Adipocyte (in vitro differentiated cells): ENCODE data around the gene CRYGA.
"Not testable (repeated sequence)": the region's sequence is repeated elsewhere in the genome, so short reads cannot be mapped to it uniquely, and the experiment has no call there.

ENCODE experiments used
- DNase-seq: peaks from one replicate; pipeline ENCODE4 v3.0.0-alpha.2; 2015; ENCODE audit warnings: low read depth
- H3K27me3 ChIP-seq: replicated peaks from 2 replicates; pipeline ENCODE4 v1.7.0; 2013; ENCODE audit warnings: mild to moderate bottlenecking, low read length, moderate library complexity; ENCODE audit not compliant: control insufficient read depth, insufficient read depth
- H3K36me3 ChIP-seq: 2 replicates; pipeline ENCODE4 v1.7.0; 2013; ENCODE audit warnings: low read length, mild to moderate bottlenecking, moderate library complexity; ENCODE audit not compliant: control insufficient read depth, insufficient read depth, severe bottlenecking
- H3K4me1 ChIP-seq: 2 replicates; pipeline ENCODE4 v1.7.0; 2013; ENCODE audit warnings: mild to moderate bottlenecking, low read length, moderate library complexity; ENCODE audit not compliant: control insufficient read depth, insufficient read depth
- H3K4me3 ChIP-seq: 2 replicates; pipeline ENCODE4 v1.7.0; 2013; ENCODE audit warnings: mild to moderate bottlenecking, low read length, moderate library complexity
- H3K9ac ChIP-seq: 2 replicates; pipeline ENCODE4 v1.7.0; 2013; ENCODE audit warnings: mild to moderate bottlenecking, low read length, moderate library complexity
- H3K9me3 ChIP-seq: 2 replicates; pipeline ENCODE4 v1.7.0; 2013; ENCODE audit warnings: mild to moderate bottlenecking, low read length, moderate library complexity; ENCODE audit not compliant: control insufficient read depth

Gene CRYGA

DNA sequence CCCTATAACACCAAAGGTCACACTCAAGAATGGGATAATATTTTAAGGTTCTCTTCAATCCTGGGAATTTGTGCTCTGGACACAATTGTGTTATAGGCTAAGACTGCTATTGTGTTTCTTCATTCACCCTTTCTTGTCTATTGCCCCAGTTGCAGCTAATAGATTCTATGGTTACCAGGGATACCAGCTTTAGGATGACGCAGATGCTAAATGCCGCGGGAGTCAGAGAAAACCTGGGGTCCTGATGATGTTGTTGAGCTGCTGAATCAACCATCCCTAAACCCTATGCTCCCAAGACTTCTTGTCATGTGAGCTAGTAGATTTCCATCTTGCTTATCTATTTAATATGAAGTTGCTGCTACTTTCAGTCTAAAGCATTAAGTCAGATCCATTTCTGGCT is 44.5 kb downstream of the CRYGA start:
- Histone ChIP-seq H3K9me3 (no peaks in the 10 kb centered on the region), H3K4me3 (no peak overlapping the region), H3K27me3 (peaks cover 18% of the 10 kb centered on the region), H3K36me3 (no peaks in the 10 kb centered on the region), H3K4me1 (no peaks in the 10 kb centered on the region), H3K9ac (no peak overlapping the region)
- DNase-seq: no peak

DNA sequence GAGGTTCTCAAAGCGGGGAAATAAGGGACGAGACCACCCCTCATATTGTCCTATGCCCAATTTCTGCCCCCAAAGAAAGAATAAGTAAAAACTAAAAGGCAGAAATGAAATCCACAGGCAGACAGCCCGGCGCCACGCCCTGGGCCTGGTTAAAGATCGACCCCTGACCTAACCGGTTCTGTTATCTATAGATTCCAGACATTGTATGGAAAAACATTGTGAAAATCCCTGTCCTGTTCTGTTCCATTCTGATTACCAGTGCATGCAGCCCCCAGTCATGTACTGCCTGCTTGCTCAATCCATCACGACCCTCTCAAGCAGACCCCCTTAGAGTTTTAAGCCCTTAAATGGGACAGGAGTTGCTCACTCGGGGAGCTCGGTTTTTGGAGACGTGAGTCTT is 46.0 kb downstream of the CRYGA start:
- H3K4me3 ChIP-seq, DNase-seq, H3K9ac ChIP-seq, H3K4me1 ChIP-seq, H3K36me3 ChIP-seq, H3K9me3 ChIP-seq: not testable (repeated sequence)
- peaks cover 26% of the 10 kb centered on the region for H3K27me3 ChIP-seq

DNA sequence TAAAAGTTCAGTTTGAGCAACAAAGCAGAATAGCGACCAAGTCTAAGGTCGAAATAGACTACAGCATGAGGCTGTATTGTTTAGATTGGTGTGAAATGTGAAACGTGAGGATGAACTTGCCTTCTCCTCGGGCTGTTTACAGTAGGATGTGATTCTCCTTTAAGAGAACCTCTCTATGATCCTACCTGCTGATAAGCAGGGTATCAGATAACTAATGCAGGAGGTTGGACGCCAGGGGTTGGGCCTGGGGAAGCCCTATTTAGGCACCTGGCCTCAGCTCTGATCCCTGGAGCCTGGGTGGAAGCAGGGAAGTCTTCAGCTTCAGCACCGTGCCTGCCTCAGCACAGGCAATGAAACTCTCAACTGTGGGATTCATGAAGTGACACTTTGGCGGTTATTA is 50.4 kb downstream of the CRYGA start:
- Histone ChIP-seq H3K4me3 (no peak overlapping the region), H3K36me3 (no peaks in the 10 kb centered on the region), H3K9ac (no peak overlapping the region), H3K4me1 (no peaks in the 10 kb centered on the region), H3K27me3 (peaks cover 29% of the 10 kb centered on the region), H3K9me3 (no peaks in the 10 kb centered on the region)
- no peak for DNase-seq

DNA sequence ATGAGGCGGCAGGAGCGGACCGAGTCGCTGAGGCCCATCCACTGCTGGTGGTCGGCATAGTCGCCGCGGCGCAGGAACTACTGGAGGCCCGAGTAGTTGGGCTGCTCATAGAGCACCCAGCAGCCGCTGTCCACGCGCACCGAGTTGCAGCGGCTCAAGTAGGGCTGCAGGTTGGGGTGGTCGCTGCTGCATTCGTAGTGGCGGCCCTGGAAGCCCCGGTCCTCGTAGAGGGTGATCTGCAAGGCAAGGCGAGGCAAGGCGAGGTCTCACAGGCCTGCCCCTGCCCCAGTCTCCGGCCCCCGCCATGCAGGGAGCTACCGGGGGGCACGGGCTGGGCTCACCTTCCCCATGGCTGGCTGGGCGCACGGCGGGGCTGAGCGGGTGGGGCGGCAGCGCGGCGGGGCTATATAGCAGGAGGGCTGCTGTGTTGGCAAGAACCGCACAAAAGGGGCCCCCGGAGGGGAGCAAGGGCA is 51.1 kb downstream of the CRYGA start:
- not testable (repeated sequence) for H3K4me3 ChIP-seq, H3K9ac ChIP-seq

More for the DNA sequence above, 51.1 kb downstream of the CRYGA start:
- H3K27me3 ChIP-seq: peaks cover 29% of the 10 kb centered on the region
- H3K4me1 ChIP-seq, H3K9me3 ChIP-seq, H3K36me3 ChIP-seq, DNase-seq: not testable (repeated sequence)
